Naive thymus-derived CD4-positive, alpha-beta T cell (primary cell): ENCODE data around the gene PARPBP. TPM values are rescaled to one million over a fixed set of nuclear protein-coding genes. Genes with fewer than 3 reads are reported as not detected.
A peak's percentile ranks its signal among the peaks of the same experiment; 100 is the strongest.
"Not testable (repeated sequence)": the region's sequence is repeated elsewhere in the genome, so short reads cannot be mapped to it uniquely, and the experiment has no call there.

Experiments used
- ATAC-seq: fragments of 150-1000 bp; cut with Tn5 transposase; 2 replicates; pipeline ENCODE4 v1.10.0; 2021; ENCODE audit warnings: mild to moderate bottlenecking, moderate library complexity
- CTCF ChIA-PET: fragments of 350-600 bp; sonication (Branson Sonifier 250); formaldehyde crosslinking; loops from one replicate; lab custom pipeline; 2021; ENCODE audit warnings: antibody characterized with exemption; lab: Charles Lee
- POLR2A ChIA-PET: fragments of 350-600 bp; sonication (Branson Sonifier 250); formaldehyde crosslinking; loops from one replicate; lab custom pipeline; 2021; ENCODE audit warnings: antibody characterized with exemption, inconsistent platforms; lab: Charles Lee
- DNase-seq, 9 donors: peaks; one replicate each; pipeline versions ENCODE4 v3.0.0 to v3.0.0-alpha.2; 2020 to 2022; ENCODE audit warnings: mixed read lengths in 1 of 9
- H3K27ac ChIP-seq: one replicate; pipeline ENCODE4 v1.7.0; 2013; ENCODE audit warnings: mild to moderate bottlenecking, low read depth, low read length, moderate library complexity
- H3K27me3 ChIP-seq, 2 donors: one replicate each; pipeline ENCODE4 v1.7.0; 2013; ENCODE audit warnings: low read length in 2 of 2, mild to moderate bottlenecking in 2 of 2, moderate library complexity in 2 of 2; ENCODE audit not compliant: control insufficient read depth in 2 of 2, insufficient read depth in 2 of 2
- H3K36me3 ChIP-seq, 3 experiments: 1 replicate in 2 of 3; 2 replicates in 1 of 3; pipeline ENCODE4 v1.7.0; 2013; ENCODE audit warnings: low read length in 3 of 3, mild to moderate bottlenecking in 3 of 3, moderate library complexity in 1 of 3; ENCODE audit not compliant: insufficient read depth in 3 of 3, control insufficient read depth in 2 of 3
- H3K4me1 ChIP-seq, 2 donors: one replicate each; pipeline ENCODE4 v1.7.0; 2013; ENCODE audit warnings: low read length in 2 of 2, mild to moderate bottlenecking in 2 of 2, moderate library complexity in 1 of 2; ENCODE audit not compliant: control insufficient read depth in 2 of 2, insufficient read depth in 2 of 2
- H3K4me3 ChIP-seq: 2 replicates; pipeline ENCODE4 v1.7.0; 2013; ENCODE audit warnings: mild to moderate bottlenecking, low read length
- H3K9me3 ChIP-seq, 3 experiments: 1 replicate in 2 of 3; 2 replicates in 1 of 3; pipeline ENCODE4 v1.7.0; 2013; ENCODE audit warnings: low read length in 3 of 3; ENCODE audit not compliant: control insufficient read depth in 2 of 3
- H3K27ac Mint-ChIP-seq, 9 donors: one replicate each; pipeline ENCODE4 v1.8.0; 2020 to 2022; ENCODE audit warnings: mixed read lengths in 9 of 9, mild to moderate bottlenecking in 8 of 9, moderate library complexity in 5 of 9, inconsistent platforms in 2 of 9
- H3K27me3 Mint-ChIP-seq, 5 donors: one replicate each; pipeline ENCODE4 v1.8.0; 2021 to 2022; ENCODE audit warnings: mixed read lengths in 5 of 5, mild to moderate bottlenecking in 1 of 5
- H3K36me3 Mint-ChIP-seq, 5 donors: one replicate each; pipeline ENCODE4 v1.8.0; 2020 to 2022; ENCODE audit warnings: mixed read lengths in 5 of 5, mild to moderate bottlenecking in 3 of 5, inconsistent platforms in 1 of 5
- H3K4me1 Mint-ChIP-seq, 7 donors: one replicate each; pipeline ENCODE4 v1.8.0; 2020 to 2022; ENCODE audit warnings: mixed read lengths in 7 of 7, mild to moderate bottlenecking in 3 of 7, inconsistent platforms in 1 of 7
- H3K4me3 Mint-ChIP-seq, 10 donors: one replicate each; pipeline ENCODE4 v1.8.0; 2020 to 2022; ENCODE audit warnings: mild to moderate bottlenecking in 10 of 10, mixed read lengths in 10 of 10, moderate library complexity in 6 of 10, inconsistent platforms in 2 of 10
- H3K9me3 Mint-ChIP-seq, 11 donors: one replicate each; pipeline ENCODE4 v1.8.0; 2020 to 2022; ENCODE audit warnings: mixed read lengths in 11 of 11, mild to moderate bottlenecking in 4 of 11, inconsistent platforms in 1 of 11, moderate library complexity in 1 of 11
- intact Hi-C, 2 donors: fragments of 100-400 bp; cut with micrococcal nuclease; formaldehyde crosslinking; loops; one replicate each; pipeline ENCODE4 v1.15.1; 2023
- polyA plus RNA-seq, 2 donors: library from polyadenylated mRNA; unstranded; fragments of 300-500 nt; fragmentation: Illumina TruSeq; gene quantifications; one replicate each; pipeline ENCODE4 v1.2.3, GENCODE V29; 2021
- total RNA-seq, 6 experiments: library from RNA in 5 of 6; stranded (reverse) in 5 of 6; gene quantifications; 1 replicate in 5 of 6; 2 replicates in 1 of 6; pipeline ENCODE4 v1.2.3 and lab custom pipeline; 2021 to 2026

PARPBP gene, protein sequence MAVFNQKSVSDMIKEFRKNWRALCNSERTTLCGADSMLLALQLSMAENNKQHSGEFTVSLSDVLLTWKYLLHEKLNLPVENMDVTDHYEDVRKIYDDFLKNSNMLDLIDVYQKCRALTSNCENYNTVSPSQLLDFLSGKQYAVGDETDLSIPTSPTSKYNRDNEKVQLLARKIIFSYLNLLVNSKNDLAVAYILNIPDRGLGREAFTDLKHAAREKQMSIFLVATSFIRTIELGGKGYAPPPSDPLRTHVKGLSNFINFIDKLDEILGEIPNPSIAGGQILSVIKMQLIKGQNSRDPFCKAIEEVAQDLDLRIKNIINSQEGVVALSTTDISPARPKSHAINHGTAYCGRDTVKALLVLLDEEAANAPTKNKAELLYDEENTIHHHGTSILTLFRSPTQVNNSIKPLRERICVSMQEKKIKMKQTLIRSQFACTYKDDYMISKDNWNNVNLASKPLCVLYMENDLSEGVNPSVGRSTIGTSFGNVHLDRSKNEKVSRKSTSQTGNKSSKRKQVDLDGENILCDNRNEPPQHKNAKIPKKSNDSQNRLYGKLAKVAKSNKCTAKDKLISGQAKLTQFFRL
- 10 to 100 TPM in 1 of 5 experiments, 1 to 10 TPM in 4; 1.1 to 21.5 (median 1.5) TPM for total RNA-seq
- 1 to 10 TPM; 1.7 to 2.2 TPM for polyA plus RNA-seq
- total RNA-seq (lab: John Stamatoyannopoulos, UW), result 1.9 reads per million, percentile 8 among the genes with 10 or more reads in this experiment

DNA sequence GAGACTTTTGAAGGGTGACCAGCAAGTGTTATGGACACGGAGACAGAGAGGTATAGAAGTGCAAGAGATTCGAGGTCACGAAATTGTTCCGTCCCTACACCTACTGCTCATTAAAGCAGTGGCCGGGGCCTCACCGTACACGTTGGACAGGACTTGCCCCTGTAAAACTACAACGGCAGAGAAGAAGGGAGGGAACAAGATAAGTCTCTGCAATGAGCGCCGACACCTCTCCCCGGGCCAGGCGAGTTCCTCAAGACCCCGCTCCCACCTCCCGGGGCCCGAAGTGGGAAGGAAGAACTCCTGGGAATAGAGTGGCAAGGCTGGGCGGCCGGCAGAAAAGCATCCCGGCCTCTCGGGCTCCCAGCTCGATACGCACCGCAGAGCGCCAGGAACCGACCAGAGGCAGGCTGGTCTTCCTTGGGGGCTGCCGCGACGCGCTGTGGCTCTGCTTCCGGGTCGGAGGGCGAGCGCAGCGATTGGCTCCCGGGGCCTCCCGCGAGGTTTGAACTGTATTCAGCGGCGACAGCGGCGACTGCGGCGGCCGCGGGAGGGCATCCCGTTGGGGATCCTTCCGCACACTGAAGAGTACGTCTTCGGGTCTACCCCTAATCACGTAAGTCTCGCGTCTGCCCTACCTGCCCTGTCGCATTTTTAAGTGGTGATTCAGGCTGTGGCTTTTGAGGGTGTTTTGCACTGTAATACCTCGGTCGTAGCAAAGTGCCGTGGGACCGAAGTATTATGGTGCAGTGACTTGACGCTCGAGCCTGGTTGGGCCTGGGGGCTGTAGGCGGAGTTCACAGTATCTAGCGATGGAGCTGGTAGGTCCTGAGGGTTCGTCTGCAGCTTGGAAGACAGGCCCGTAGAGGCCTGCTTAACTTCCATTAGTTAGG lies at the start of gene PARPBP, which contains the start of gene NUP37:
Gene PARPBP, plus strand, starts transcription at position 510 of the 890 bp plus-strand sequence. CDS start 3,706 bp downstream, outside the sequence.
Gene NUP37, minus strand, starts transcription at position 441 of the 890 bp plus-strand sequence. CDS start 1,596 bp downstream, outside the sequence.
- Histone ChIP-seq H3K36me3 (no peaks in the 10 kb centered on the region), H3K9me3 (no peaks in the 10 kb centered on the region), H3K27ac (peak within 1 kb of the TSS; percentile 91), H3K27me3 (no peaks in the 10 kb centered on the region), H3K4me1 (peaks cover 9 to 14% of the 10 kb centered on the region in 2 donors), H3K4me3 (peak within 1 kb of the TSS; percentile 93)
- Mint-ChIP-seq H3K4me3 (peak within 1 kb of the TSS; percentile 88 to 98 (median 93)), H3K27ac (peak within 1 kb of the TSS; percentile 86 to 97 (median 92)), H3K27me3 (no peaks in the 10 kb centered on the region), H3K36me3 (peaks cover 0 to 19% (median 12%) of the 10 kb centered on the region in 5 donors), H3K4me1 (peaks cover 14 to 49% (median 27%) of the 10 kb centered on the region in 7 donors), H3K9me3 (no peaks in the 10 kb centered on the region)
- ATAC-seq (peak; percentile 98), DNase-seq (peak; percentile 87 to 94 (median 91))
- intact Hi-C loops, result loop anchor here (1.0 to 10.0 kb wide), 12 partner anchors 58 to 1978 kb away; partner anchors contain the start of genes ACTR6 (in 2 of the 2), BLTP3B (in 1 of the 2), DEPDC4 (in 1 of the 2) and DRAM1 (in 1 of the 2)
- POLR2A ChIA-PET, result interaction anchor here (1.5 to 2.6 kb wide), 2 partner anchors 19 to 58 kb away, joined by 4 to 16 read pairs; partner anchors contain the start of gene WASHC3
- CTCF ChIA-PET, result no interaction called here

DNA sequence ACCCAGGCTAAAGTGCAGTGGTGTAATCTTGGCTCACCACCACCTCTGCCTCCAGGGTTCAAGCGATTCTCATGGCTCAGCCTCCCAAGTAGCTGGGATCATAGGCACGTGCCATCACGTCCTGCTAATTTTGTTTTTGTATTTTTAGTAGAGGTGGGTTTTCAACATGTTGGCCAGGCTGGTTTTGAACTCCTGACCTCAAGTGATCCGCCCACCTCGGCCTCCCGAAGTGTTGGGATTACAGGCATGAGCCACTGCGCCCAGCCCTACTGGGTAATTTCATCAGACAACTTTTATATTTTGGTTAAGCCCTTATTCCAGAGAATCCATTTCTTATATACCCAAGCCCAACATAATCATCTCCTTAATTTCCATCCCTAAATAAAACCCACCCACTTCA lies 47.9 kb upstream of the PARPBP start:
- DNase-seq, ATAC-seq, intact Hi-C loops, H3K9me3 ChIP-seq, H3K27me3 ChIP-seq, H3K9me3 Mint-ChIP-seq, H3K4me1 Mint-ChIP-seq, H3K27ac Mint-ChIP-seq, CTCF ChIA-PET, H3K4me3 Mint-ChIP-seq, H3K27me3 Mint-ChIP-seq, H3K4me1 ChIP-seq, H3K4me3 ChIP-seq, H3K27ac ChIP-seq: not testable (repeated sequence)
- POLR2A ChIA-PET, result interaction anchor here (0.6 kb wide), 1 partner anchor 43 kb away, joined by 3 read pairs; no protein-coding TSS in a partner anchor
- H3K36me3 ChIP-seq, result peaks cover 0 to 19% (median 1%) of the 10 kb centered on the region in 3 experiments
- peaks cover 4 to 17% (median 15%) of the 10 kb centered on the region in 5 donors for H3K36me3 Mint-ChIP-seq

DNA sequence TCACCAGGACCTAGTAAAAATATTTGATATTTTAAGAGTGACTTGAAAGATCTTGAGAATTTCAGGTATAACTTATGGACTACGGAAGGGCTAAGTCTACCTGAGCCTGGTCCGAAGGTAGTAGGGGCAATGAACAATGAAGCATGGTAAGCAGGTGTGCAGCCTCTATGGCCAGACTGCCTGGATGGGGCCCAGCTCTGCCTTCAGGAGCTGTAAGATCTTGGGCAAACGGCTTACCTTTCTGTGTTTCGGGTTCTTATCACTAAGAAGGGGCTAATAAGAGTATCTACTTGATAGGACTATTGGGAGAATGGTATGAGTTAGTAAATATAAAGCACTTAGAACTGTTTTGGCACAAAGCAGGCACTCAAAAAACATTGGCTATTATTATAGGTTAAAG lies 39.1 kb upstream of the PARPBP start:
- H3K27ac Mint-ChIP-seq, result peak overlapping the region in 3 of 9 donors; percentile 3 to 46 (median 13)

DNA sequence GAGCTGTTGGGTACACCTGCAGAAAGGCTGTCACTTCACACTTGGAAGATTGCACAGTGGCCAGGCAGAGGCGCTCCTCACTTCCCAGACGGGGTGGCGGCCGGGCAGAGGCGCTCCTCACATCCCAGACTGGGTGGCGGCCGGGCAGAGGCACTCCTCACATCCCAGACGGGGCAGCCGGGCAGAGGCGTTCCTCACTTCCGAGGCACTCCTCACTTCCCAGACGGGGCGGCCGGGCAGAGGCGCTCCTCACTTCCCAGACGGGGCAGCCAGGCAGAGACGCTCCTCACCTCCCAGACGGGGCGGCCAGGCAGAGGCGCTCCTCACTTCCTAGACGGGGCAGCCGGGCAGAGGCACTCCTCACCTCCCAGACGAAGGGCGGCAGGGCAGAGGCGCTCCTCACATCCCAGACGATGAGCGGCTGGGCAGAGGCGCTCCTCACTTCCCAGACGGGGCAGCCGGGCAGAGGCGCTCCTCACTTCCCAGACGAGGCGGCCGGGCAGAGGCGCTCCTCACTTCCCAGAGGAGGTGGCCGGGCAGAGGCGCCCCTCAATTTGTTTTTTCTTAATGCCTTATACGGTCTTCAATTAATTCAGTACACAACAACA lies 30.7 kb upstream of the PARPBP start:
- H3K4me3 Mint-ChIP-seq, POLR2A ChIA-PET, H3K4me1 Mint-ChIP-seq, H3K4me1 ChIP-seq, H3K27me3 ChIP-seq, CTCF ChIA-PET, H3K4me3 ChIP-seq, H3K9me3 ChIP-seq, ATAC-seq, H3K27me3 Mint-ChIP-seq, DNase-seq, H3K27ac Mint-ChIP-seq, H3K27ac ChIP-seq, intact Hi-C loops, H3K9me3 Mint-ChIP-seq: not testable (repeated sequence)
- H3K36me3 Mint-ChIP-seq, result peaks cover 7 to 40% (median 19%) of the 10 kb centered on the region in 5 donors
- H3K36me3 ChIP-seq, result peaks cover 0 to 19% (median 0%) of the 10 kb centered on the region in 3 experiments

More for the DNA sequence above, 39.1 kb upstream of the PARPBP start:
- DNase-seq, result no peak
- H3K9me3 Mint-ChIP-seq, result no peaks in the 10 kb centered on the region
- ChIA-PET POLR2A (no interaction called here), CTCF (no interaction called here)
- H3K36me3 Mint-ChIP-seq, result peaks cover 21 to 62% (median 48%) of the 10 kb centered on the region in 5 donors
- H3K27me3 Mint-ChIP-seq, result no peaks in the 10 kb centered on the region
- Histone ChIP-seq H3K36me3 (peaks cover 3 to 38% (median 4%) of the 10 kb centered on the region in 3 experiments), H3K27me3 (no peaks in the 10 kb centered on the region), H3K4me3 (no peak overlapping the region), H3K27ac (no peak overlapping the region), H3K9me3 (no peaks in the 10 kb centered on the region), H3K4me1 (no peaks in the 10 kb centered on the region)
- intact Hi-C loops, result no loop called here
- no peak overlapping the region for H3K4me3 Mint-ChIP-seq
- H3K4me1 Mint-ChIP-seq, result no peaks in the 10 kb centered on the region
- no peak for ATAC-seq

DNA sequence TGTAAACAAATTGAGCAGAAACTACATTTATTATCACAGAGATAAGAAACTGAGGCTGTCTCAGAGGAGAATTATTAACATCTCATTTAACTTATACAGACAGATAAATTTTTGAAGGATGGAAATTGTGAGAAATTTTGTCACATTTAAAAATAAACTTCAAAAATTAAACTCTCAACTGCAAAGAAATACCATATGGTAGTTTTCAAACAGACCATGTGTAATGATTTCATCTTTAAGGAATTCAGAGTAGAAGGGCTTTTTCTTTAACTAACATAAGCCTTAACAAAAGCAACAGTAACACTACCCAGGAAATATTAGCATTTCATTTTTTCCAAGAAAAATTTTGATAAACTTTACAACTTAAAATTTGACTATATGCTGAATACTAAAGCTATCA lies 26.7 kb upstream of the PARPBP start:
- Histone ChIP-seq H3K36me3 (peaks cover 0 to 11% (median 0%) of the 10 kb centered on the region in 3 experiments), H3K4me1 (no peaks in the 10 kb centered on the region), H3K27me3 (no peaks in the 10 kb centered on the region), H3K27ac (no peak overlapping the region), H3K4me3 (no peak overlapping the region), H3K9me3 (no peaks in the 10 kb centered on the region)
- ChIA-PET POLR2A (no interaction called here), CTCF (no interaction called here)
- no peaks in the 10 kb centered on the region for H3K9me3 Mint-ChIP-seq
- no peak overlapping the region for H3K4me3 Mint-ChIP-seq
- H3K27ac Mint-ChIP-seq, result no peak overlapping the region
- intact Hi-C loops, result loop anchor here in 1 of 2 donors (10.0 kb wide), 1 partner anchor 159 kb away; no protein-coding TSS in a partner anchor
- ATAC-seq (no peak), DNase-seq (no peak)
- peaks cover 7 to 32% (median 17%) of the 10 kb centered on the region in 5 donors for H3K36me3 Mint-ChIP-seq
- no peaks in the 10 kb centered on the region for H3K27me3 Mint-ChIP-seq
- peaks cover 0 to 5% (median 3%) of the 10 kb centered on the region in 7 donors for H3K4me1 Mint-ChIP-seq
